ENCODE measurements around the gene UHRF1. TPM values are rescaled to one million over a fixed set of nuclear protein-coding genes. Genes with fewer than 3 reads are reported as not detected.

The UHRF1 gene
- total and polyA plus RNA-seq, 2 of the 13 experiments (the other 11 are each of a cell fraction or from before 2014, with no cell fraction given), result 6.8 to 78.4 TPM

DNA sequence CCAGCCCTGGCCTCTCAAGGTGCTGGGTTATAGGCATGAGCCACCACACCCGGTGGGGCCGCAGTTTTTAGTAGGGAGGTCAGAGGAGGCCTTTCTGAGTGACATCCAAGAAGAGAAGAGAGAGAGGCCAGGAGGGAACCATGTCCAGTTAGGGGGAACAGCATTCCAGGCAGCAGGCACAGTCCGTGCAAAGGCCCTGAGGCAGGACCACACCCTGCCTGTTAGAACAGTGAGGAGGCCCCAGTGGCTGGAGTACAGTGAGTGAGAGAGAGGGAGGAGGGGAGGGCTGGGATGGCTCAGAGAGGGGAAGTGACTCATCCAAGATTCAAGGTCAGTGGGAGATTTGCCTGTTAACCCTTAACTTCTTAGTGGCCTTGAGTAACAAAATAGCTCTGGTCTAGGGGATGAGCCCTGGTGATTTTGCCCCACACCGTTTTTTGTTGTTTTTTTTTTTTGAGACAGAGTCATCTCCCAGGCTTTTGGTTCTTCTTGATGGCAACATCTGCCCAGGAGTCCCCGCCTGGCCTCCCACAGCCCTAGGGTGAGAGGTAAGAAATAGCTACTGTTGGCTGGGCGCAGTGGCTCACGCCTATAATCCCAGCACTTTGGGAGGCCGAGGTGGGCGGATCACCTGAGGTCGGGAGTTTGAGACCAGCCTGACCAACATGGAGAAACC lies 39.1 kb upstream of the UHRF1 start (continued):
- TF ChIP-seq, protein P1, sequence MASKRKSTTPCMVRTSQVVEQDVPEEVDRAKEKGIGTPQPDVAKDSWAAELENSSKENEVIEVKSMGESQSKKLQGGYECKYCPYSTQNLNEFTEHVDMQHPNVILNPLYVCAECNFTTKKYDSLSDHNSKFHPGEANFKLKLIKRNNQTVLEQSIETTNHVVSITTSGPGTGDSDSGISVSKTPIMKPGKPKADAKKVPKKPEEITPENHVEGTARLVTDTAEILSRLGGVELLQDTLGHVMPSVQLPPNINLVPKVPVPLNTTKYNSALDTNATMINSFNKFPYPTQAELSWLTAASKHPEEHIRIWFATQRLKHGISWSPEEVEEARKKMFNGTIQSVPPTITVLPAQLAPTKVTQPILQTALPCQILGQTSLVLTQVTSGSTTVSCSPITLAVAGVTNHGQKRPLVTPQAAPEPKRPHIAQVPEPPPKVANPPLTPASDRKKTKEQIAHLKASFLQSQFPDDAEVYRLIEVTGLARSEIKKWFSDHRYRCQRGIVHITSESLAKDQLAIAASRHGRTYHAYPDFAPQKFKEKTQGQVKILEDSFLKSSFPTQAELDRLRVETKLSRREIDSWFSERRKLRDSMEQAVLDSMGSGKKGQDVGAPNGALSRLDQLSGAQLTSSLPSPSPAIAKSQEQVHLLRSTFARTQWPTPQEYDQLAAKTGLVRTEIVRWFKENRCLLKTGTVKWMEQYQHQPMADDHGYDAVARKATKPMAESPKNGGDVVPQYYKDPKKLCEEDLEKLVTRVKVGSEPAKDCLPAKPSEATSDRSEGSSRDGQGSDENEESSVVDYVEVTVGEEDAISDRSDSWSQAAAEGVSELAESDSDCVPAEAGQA (IDR thresholded peaks at IDR 0.05; ENCODE audit: low read depth), result no peak
- TF ChIP-seq, protein P1 (CRISPR knock-in tag; IDR thresholded peaks at IDR 0.05; ENCODE audit: borderline replicate concordance), result no peak
- TF ChIP-seq, protein P2, sequence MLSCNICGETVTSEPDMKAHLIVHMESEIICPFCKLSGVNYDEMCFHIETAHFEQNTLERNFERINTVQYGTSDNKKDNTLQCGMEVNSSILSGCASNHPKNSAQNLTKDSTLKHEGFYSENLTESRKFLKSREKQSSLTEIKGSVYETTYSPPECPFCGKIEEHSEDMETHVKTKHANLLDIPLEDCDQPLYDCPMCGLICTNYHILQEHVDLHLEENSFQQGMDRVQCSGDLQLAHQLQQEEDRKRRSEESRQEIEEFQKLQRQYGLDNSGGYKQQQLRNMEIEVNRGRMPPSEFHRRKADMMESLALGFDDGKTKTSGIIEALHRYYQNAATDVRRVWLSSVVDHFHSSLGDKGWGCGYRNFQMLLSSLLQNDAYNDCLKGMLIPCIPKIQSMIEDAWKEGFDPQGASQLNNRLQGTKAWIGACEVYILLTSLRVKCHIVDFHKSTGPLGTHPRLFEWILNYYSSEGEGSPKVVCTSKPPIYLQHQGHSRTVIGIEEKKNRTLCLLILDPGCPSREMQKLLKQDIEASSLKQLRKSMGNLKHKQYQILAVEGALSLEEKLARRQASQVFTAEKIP (CRISPR knock-in tag; IDR thresholded peaks at IDR 0.05; ENCODE audit: borderline replicate concordance), result no peak
- TF ChIP-seq ZNF292 (CRISPR knock-in tag; IDR thresholded peaks at IDR 0.05; ENCODE audit: borderline replicate concordance, low read depth) (peak; percentile 91), ZSCAN12 (CRISPR knock-in tag; IDR thresholded peaks at IDR 0.05) (no peak), WIZ (CRISPR knock-in tag; IDR thresholded peaks at IDR 0.05) (no peak), ERF (CRISPR knock-in tag; IDR thresholded peaks at IDR 0.05) (peak; percentile 72; the same call in 1 of the 2 replicates), ZNF891 (CRISPR knock-in tag; IDR thresholded peaks at IDR 0.05) (no peak), ZEB1 (IDR thresholded peaks at IDR 0.05; ENCODE audit: insufficient replicate concordance, low read depth) (no peak), NFE2 (CRISPR knock-in tag; IDR thresholded peaks at IDR 0.05) (no peak), ZBTB39 (CRISPR knock-in tag; IDR thresholded peaks at IDR 0.05) (no peak), TP53 (CRISPR knock-in tag; conservative IDR thresholded peaks at IDR 0.05) (no peak), CHD4 (IDR thresholded peaks at IDR 0.05; ENCODE audit: borderline replicate concordance, low read length) (peak; percentile 100), ASH2L (IDR thresholded peaks at IDR 0.05; ENCODE audit: insufficient read length, low read depth, low read length) (peak; percentile 36), TMF1 (CRISPR knock-in tag; IDR thresholded peaks at IDR 0.05; ENCODE audit: low read depth) (no peak), HHEX (CRISPR knock-in tag; IDR thresholded peaks at IDR 0.05) (0 out of 2 replicates have a peak, but pooled peaks have one; percentile 14), ZNF343 (CRISPR knock-in tag; IDR thresholded peaks at IDR 0.05) (no peak), ZNF841 (CRISPR knock-in tag; IDR thresholded peaks at IDR 0.05; ENCODE audit: borderline replicate concordance) (no peak)
- TF ChIP-seq, protein P3, sequence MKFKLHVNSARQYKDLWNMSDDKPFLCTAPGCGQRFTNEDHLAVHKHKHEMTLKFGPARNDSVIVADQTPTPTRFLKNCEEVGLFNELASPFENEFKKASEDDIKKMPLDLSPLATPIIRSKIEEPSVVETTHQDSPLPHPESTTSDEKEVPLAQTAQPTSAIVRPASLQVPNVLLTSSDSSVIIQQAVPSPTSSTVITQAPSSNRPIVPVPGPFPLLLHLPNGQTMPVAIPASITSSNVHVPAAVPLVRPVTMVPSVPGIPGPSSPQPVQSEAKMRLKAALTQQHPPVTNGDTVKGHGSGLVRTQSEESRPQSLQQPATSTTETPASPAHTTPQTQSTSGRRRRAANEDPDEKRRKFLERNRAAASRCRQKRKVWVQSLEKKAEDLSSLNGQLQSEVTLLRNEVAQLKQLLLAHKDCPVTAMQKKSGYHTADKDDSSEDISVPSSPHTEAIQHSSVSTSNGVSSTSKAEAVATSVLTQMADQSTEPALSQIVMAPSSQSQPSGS (CRISPR knock-in tag; IDR thresholded peaks at IDR 0.05), result peak; percentile 83; the same call in 1 of the 2 replicates
